Kidney epithelial cell (primary cell): ENCODE results near the gene TIMM50. TPM values are rescaled to one million over a fixed set of nuclear protein-coding genes. Genes with fewer than 3 reads are reported as not detected.

Experiments
- DNase-seq: peaks from one replicate; pipeline ENCODE4 v3.0.0-alpha.2; 2010; ENCODE audit warnings: low read depth
- H3K27me3 ChIP-seq: 2 replicates; pipeline ENCODE4 v1.6.0; 2011; ENCODE audit warnings: low read length; ENCODE audit not compliant: control insufficient read depth, insufficient read depth
- H3K36me3 ChIP-seq: 2 replicates; pipeline ENCODE4 v1.5.1; 2011; ENCODE audit warnings: low read length; ENCODE audit not compliant: control insufficient read depth, insufficient read depth
- H3K4me3 ChIP-seq: 2 replicates; pipeline ENCODE4 v1.5.1; 2011; ENCODE audit warnings: low read depth, mild to moderate bottlenecking, control low read depth, low read length
- CTCF ChIP-seq: IDR thresholded peaks from 2 replicates; pipeline ENCODE4 v1.5.1; 2011; ENCODE audit warnings: mild to moderate bottlenecking, moderate library complexity, low read length, control low read depth, inconsistent platforms; ENCODE audit not compliant: insufficient read depth, poor library complexity, severe bottlenecking
- total RNA-seq: library from RNA; depleted of rRNA; stranded (reverse); fragments of >200 nt; gene quantifications from 2 replicates; pipeline ENCODE4 v1.2.3, GENCODE V29; 2015

The TIMM50 gene
- total RNA-seq, 1 donor from 2014 or later = 89.0 TPM

DNA sequence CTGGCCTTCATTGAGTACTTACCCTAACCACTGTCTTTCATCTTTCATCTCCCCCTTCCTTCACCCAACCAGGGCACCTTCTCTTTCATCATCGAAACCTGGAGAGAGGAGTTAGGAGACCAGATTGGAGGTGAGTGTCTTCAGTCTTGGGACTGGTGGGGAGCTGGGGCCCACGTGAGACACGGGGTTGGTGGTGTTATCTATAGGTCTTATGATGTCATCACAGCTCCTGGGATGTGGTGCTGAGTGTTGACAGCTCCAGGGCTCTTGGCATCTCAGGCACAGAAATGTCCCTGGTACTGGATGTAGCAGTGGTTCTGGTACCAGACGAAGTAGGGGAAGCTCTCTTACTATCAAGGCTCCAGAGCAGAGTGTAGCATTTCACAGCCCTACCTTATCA lies 19.9 kb downstream of the TIMM50 start:
- no peak for DNase-seq
- Histone ChIP-seq H3K4me3 (no peak overlapping the region), H3K36me3 (no peaks in the 10 kb centered on the region), H3K27me3 (peaks cover 56% of the 10 kb centered on the region)
- TF ChIP-seq CTCF = no peak

GRCh38 chr19:39501340-39501739 lies 20.7 kb downstream of the TIMM50 start:
- H3K36me3 ChIP-seq = no peaks in the 10 kb centered on the region
- peaks cover 53% of the 10 kb centered on the region for H3K27me3 ChIP-seq
- no peak for TF ChIP-seq CTCF
- no peak for DNase-seq
- no peak overlapping the region for H3K4me3 ChIP-seq

- TF ChIP-seq CTCF = peak; percentile 28
- Histone ChIP-seq H3K27me3 (peaks cover 43% of the 10 kb centered on the region), H3K4me3 (no peak overlapping the region)
These were observed 22.2 kb downstream of the TIMM50 start for GRCh38 chr19:39502640-39503417.

DNA sequence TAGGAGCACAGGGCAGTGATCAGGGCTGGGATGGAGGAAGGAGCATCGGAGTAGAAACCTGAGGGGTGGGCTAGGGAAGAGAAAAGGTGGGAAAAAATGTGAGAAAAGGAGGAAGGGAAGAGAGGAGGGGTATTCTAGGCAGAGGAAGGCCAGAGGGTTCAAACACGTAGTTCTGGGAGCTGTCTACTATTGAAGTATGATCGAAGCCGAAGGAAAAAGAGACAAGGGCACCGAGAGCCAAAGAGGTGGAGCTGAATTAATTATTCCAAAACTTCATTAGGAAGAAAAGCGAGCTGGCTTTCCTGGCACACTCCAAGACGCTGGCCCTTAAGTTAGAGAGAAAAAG lies 25.9 kb downstream of the TIMM50 start:
- Histone ChIP-seq H3K4me3 (no peak overlapping the region), H3K27me3 (peaks cover 16% of the 10 kb centered on the region), H3K36me3 (no peaks in the 10 kb centered on the region)
- DNase-seq = no peak
- TF ChIP-seq CTCF = no peak

More at GRCh38 chr19:39502640-39503417, 22.2 kb downstream of the TIMM50 start:
- H3K36me3 ChIP-seq = no peaks in the 10 kb centered on the region
- DNase-seq = no peak

DNA sequence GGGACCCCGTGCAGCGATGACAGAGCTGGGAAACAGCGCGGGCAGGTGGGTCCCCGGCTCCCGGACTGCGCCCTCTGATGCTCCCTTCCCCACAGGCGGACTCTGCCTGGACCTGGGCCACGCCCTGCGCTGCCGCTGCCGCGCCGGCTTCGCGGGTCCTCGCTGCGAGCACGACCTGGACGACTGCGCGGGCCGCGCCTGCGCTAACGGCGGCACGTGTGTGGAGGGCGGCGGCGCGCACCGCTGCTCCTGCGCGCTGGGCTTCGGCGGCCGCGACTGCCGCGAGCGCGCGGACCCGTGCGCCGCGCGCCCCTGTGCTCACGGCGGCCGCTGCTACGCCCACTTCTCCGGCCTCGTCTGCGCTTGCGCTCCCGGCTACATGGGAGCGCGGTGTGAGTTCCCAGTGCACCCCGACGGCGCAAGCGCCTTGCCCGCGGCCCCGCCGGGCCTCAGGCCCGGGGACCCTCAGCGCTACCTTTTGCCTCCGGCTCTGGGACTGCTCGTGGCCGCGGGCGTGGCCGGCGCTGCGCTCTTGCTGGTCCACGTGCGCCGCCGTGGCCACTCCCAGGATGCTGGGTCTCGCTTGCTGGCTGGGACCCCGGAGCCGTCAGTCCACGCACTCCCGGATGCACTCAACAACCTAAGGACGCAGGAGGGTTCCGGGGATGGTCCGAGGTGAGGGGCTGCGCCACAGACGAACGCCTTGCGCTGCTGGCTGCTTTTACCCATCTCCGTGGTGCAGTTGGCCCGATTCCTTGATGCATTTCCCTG lies 26.5 kb downstream of the TIMM50 start:
- H3K36me3 ChIP-seq = no peaks in the 10 kb centered on the region
- H3K27me3 ChIP-seq = peaks cover 17% of the 10 kb centered on the region
- peak overlapping the region; percentile 37 for H3K4me3 ChIP-seq
- TF ChIP-seq CTCF = no peak
- peak; percentile 25 for DNase-seq
